Activated naive CD8-positive, alpha-beta T cell treated with anti-CD3 and anti-CD28 coated beads, Interleukin-2, amount 50 U/mL, for 24 hours (primary cell): ENCODE results near the gene OR56A4.
A peak's percentile ranks its signal among the peaks of the same experiment; 100 is the strongest.

Experiments
- ATAC-seq: fragments of 150-1000 bp; cut with Tn5 transposase; one replicate; pipeline ENCODE4 v1.10.0; 2021
- DNase-seq: peaks from one replicate; pipeline ENCODE4 v3.0.0; 2021
- H3K27ac Mint-ChIP-seq: one replicate; pipeline ENCODE4 v1.8.0; 2021; ENCODE audit warnings: mild to moderate bottlenecking, mixed read lengths
- H3K27me3 Mint-ChIP-seq: one replicate; pipeline ENCODE4 v1.8.0; 2021; ENCODE audit warnings: mixed read lengths
- H3K36me3 Mint-ChIP-seq: one replicate; pipeline ENCODE4 v1.8.0; 2021; ENCODE audit warnings: low read depth, mixed read lengths
- H3K4me1 Mint-ChIP-seq: one replicate; pipeline ENCODE4 v1.8.0; 2021; ENCODE audit warnings: mixed read lengths
- H3K4me3 Mint-ChIP-seq: one replicate; pipeline ENCODE4 v1.8.0; 2021; ENCODE audit warnings: mild to moderate bottlenecking, moderate library complexity, mixed read lengths
- H3K9me3 Mint-ChIP-seq: one replicate; pipeline ENCODE4 v1.8.0; 2021; ENCODE audit warnings: mixed read lengths

OR56A4 gene

DNA sequence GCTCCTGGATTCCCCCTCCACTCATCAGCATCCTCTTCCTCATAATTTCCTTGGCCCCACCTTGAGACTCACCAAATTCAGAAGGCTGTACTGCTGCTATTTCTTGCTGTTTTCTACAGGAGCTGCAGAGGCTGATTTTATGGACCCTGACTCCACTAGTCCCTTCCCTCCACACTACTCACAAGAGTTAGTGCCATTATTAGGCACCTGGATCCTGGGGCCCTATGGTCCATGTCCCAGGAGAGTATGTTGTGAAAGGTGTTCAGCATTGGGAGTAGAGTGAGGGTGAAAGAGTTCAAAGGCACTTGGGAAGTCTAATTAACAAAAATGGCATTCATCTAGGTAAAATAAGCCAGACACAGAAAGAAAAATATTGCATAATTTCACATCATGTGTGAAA is at the start of gene OR56A4:
Gene OR56A4 (minus strand): TSS at position 101 of the 400 bp plus-strand sequence. CDS start 3,954 bp downstream, outside the sequence.
- no peak for DNase-seq
- Mint-ChIP-seq H3K4me1 (peaks cover 3% of the 10 kb centered on the region), H3K4me3 (no peak within 1 kb of the TSS), H3K36me3 (no peaks in the 10 kb centered on the region), H3K27ac (no peak within 1 kb of the TSS), H3K9me3 (no peaks in the 10 kb centered on the region), H3K27me3 (peaks cover 13% of the 10 kb centered on the region)
- no peak for ATAC-seq

- ATAC-seq (no peak), DNase-seq (no peak)
- H3K9me3 Mint-ChIP-seq: no peaks in the 10 kb centered on the region
- H3K4me1 Mint-ChIP-seq: no peaks in the 10 kb centered on the region
- no peak overlapping the region for H3K4me3 Mint-ChIP-seq
- no peaks in the 10 kb centered on the region for H3K36me3 Mint-ChIP-seq
- H3K27ac Mint-ChIP-seq: no peak overlapping the region
- peaks cover 15% of the 10 kb centered on the region for H3K27me3 Mint-ChIP-seq
Observed at GRCh38 chr11:6055569-6055968, 48.8 kb upstream of the OR56A4 start.

DNA sequence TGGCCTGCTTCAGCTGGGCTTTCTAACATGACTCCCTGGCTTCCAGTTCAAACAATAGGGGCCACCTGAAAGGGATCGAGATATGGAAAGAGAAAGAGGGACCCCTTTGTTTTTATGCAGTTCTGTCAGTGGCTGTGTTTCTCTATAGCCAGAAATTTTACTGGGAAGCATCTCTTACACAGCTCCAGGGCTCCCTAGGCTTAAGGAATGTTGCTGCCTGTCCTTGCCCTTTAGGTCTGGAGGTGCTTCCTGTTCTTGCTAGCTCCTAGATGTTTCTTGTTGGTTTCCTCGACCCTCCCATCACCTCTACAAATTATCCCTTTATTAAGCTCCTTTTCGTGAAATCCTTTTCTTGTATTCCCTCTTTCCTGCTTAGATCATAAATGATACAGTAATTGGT is 45.6 kb upstream of the OR56A4 start:
- Mint-ChIP-seq H3K4me1 (no peaks in the 10 kb centered on the region), H3K9me3 (no peaks in the 10 kb centered on the region), H3K27ac (no peak overlapping the region), H3K4me3 (no peak overlapping the region), H3K36me3 (no peaks in the 10 kb centered on the region), H3K27me3 (peaks cover 19% of the 10 kb centered on the region)
- no peak for ATAC-seq
- DNase-seq: no peak

GRCh38 chr11:6040874-6041273 is 34.1 kb upstream of the OR56A4 start:
- no peak overlapping the region for H3K4me3 Mint-ChIP-seq
- no peaks in the 10 kb centered on the region for H3K9me3 Mint-ChIP-seq
- no peak overlapping the region for H3K27ac Mint-ChIP-seq
- no peaks in the 10 kb centered on the region for H3K4me1 Mint-ChIP-seq
- ATAC-seq (no peak), DNase-seq (no peak)
- H3K36me3 Mint-ChIP-seq: no peaks in the 10 kb centered on the region
- H3K27me3 Mint-ChIP-seq: peaks cover 10% of the 10 kb centered on the region

DNA sequence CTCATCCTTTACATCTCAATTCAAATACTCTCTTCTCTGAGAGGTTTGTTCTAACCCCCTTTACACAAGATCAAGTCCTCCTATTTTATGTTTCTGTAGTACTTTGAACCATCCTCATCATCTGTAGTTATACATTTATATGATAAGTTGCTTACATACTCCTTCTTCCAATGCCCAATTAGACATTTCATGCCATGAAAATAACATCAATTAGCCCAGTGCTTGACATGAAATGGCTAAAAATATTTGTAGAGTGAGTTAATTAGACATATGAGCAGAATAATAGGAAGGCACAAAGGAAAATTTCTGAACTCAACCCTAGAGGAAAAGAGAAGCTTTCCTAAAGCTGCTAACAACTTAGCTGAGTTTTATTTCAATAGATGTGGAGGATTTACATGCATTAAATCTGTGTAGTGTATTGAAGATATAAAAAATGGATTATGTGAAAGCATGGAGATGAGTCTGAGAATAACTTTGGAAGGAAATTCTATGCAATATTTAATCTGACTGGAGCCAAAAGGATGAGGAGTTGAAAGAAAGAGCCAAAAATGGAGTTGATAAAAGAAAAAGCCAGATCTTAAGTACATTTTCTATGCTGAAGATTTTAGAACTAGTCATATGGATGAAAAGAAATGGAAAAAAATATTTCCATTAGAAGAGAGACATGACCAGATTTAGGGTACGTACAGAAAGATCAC is 24.1 kb upstream of the OR56A4 start, which contains the start of gene OR56A1:
Gene OR56A1 (minus strand): TSS at position 51 of the 698 bp plus-strand sequence. CDS start 3,066 bp downstream, outside the sequence.
- no peaks in the 10 kb centered on the region for H3K36me3 Mint-ChIP-seq
- no peak within 1 kb of the TSS for H3K27ac Mint-ChIP-seq
- ATAC-seq (no peak), DNase-seq (no peak)
- peaks cover 9% of the 10 kb centered on the region for H3K27me3 Mint-ChIP-seq
- H3K4me1 Mint-ChIP-seq: no peaks in the 10 kb centered on the region
- no peaks in the 10 kb centered on the region for H3K9me3 Mint-ChIP-seq
- H3K4me3 Mint-ChIP-seq: no peak within 1 kb of the TSS

DNA sequence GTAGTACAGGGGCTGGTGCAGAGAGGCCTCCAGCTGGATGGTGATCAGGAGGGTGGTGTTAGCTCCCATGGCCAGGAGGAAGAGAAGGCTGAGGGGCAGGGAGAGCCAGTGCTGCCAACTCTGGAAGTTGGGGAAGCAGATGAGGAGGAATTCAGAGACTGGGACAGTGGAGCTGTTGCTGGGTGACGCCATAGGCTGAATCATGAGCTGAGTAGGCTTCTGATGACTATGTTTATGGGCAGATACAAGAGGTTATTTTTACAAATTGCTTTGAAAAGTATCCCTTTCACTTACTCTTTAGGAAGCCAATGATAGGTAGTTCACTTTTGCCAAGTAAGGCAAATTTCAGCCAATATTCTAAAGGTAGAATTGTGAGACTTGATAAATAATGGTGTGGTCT is 20.8 kb upstream of the OR56A4 start:
- H3K27ac Mint-ChIP-seq: no peak overlapping the region
- no peaks in the 10 kb centered on the region for H3K9me3 Mint-ChIP-seq

GRCh38 chr11:6025056-6025455 is 18.3 kb upstream of the OR56A4 start:
- DNase-seq: no peak
- Mint-ChIP-seq H3K4me3 (no peak overlapping the region), H3K27me3 (peaks cover 19% of the 10 kb centered on the region), H3K4me1 (no peaks in the 10 kb centered on the region), H3K27ac (no peak overlapping the region), H3K9me3 (no peaks in the 10 kb centered on the region), H3K36me3 (no peaks in the 10 kb centered on the region)
- no peak for ATAC-seq

More for the DNA sequence above, 20.8 kb upstream of the OR56A4 start:
- Mint-ChIP-seq H3K27me3 (peaks cover 19% of the 10 kb centered on the region), H3K36me3 (no peaks in the 10 kb centered on the region), H3K4me1 (no peaks in the 10 kb centered on the region), H3K4me3 (no peak overlapping the region)
- no peak for ATAC-seq
- no peak for DNase-seq

DNA sequence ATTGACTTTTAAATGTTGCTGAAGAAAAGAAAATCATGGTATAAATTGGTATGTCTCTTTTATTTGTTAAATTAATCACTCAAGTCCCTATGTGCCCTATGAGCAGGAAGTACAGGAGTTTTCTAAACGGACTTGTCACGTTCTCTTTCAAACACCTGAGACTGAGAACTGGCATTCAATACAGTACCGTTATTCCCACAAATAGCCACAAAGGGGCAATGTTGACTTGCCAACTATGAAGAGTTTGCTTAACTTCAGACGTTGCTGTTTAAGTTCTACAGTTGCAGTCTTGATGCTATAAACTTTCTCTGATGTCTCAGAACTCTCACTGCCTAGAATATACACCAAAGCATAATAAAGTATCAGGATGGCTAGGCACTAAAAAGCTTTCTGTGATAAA is 16.2 kb upstream of the OR56A4 start:
- no peaks in the 10 kb centered on the region for H3K4me1 Mint-ChIP-seq
- peaks cover 24% of the 10 kb centered on the region for H3K27me3 Mint-ChIP-seq
- no peaks in the 10 kb centered on the region for H3K36me3 Mint-ChIP-seq
- no peak overlapping the region for H3K4me3 Mint-ChIP-seq
- H3K27ac Mint-ChIP-seq: no peak overlapping the region
- DNase-seq (no peak), ATAC-seq (peak; percentile 65)
- H3K9me3 Mint-ChIP-seq: no peaks in the 10 kb centered on the region

- Mint-ChIP-seq H3K36me3 (no peaks in the 10 kb centered on the region), H3K27me3 (peaks cover 20% of the 10 kb centered on the region), H3K27ac (no peak overlapping the region), H3K9me3 (peaks cover 8% of the 10 kb centered on the region), H3K4me3 (no peak overlapping the region), H3K4me1 (no peaks in the 10 kb centered on the region)
- DNase-seq (no peak), ATAC-seq (no peak)
Observed at GRCh38 chr11:6013042-6013441, 6.3 kb upstream of the OR56A4 start.

- Mint-ChIP-seq H3K36me3 (no peaks in the 10 kb centered on the region), H3K4me3 (no peak overlapping the region), H3K9me3 (peaks cover 8% of the 10 kb centered on the region), H3K4me1 (no peaks in the 10 kb centered on the region), H3K27ac (no peak overlapping the region), H3K27me3 (peaks cover 20% of the 10 kb centered on the region)
- DNase-seq (no peak), ATAC-seq (no peak)
Observed at GRCh38 chr11:6012035-6012668, 5.4 kb upstream of the OR56A4 start.

- Mint-ChIP-seq H3K36me3 (no peaks in the 10 kb centered on the region), H3K27me3 (peaks cover 13% of the 10 kb centered on the region), H3K4me3 (no peak overlapping the region), H3K4me1 (peaks cover 3% of the 10 kb centered on the region), H3K27ac (no peak overlapping the region), H3K9me3 (no peaks in the 10 kb centered on the region)
- DNase-seq (no peak), ATAC-seq (peak; percentile 54)
Observed at GRCh38 chr11:6006395-6006794, 351 bp downstream of the OR56A4 start.

- Mint-ChIP-seq H3K4me3 (no peak overlapping the region), H3K9me3 (no peaks in the 10 kb centered on the region), H3K27me3 (peaks cover 10% of the 10 kb centered on the region), H3K4me1 (peaks cover 3% of the 10 kb centered on the region), H3K27ac (no peak overlapping the region), H3K36me3 (no peaks in the 10 kb centered on the region)
- no peak for ATAC-seq
- DNase-seq: no peak
Observed at GRCh38 chr11:6002202-6002699, 4.5 kb downstream of the OR56A4 start.

- ATAC-seq (no peak), DNase-seq (no peak)
- no peaks in the 10 kb centered on the region for H3K9me3 Mint-ChIP-seq
- H3K27ac Mint-ChIP-seq: no peak overlapping the region
- H3K27me3 Mint-ChIP-seq: peaks cover 4% of the 10 kb centered on the region
- no peak overlapping the region for H3K4me3 Mint-ChIP-seq
- no peaks in the 10 kb centered on the region for H3K4me1 Mint-ChIP-seq
- no peaks in the 10 kb centered on the region for H3K36me3 Mint-ChIP-seq
Observed at GRCh38 chr11:5994791-5995190, 12.0 kb downstream of the OR56A4 start.

DNA sequence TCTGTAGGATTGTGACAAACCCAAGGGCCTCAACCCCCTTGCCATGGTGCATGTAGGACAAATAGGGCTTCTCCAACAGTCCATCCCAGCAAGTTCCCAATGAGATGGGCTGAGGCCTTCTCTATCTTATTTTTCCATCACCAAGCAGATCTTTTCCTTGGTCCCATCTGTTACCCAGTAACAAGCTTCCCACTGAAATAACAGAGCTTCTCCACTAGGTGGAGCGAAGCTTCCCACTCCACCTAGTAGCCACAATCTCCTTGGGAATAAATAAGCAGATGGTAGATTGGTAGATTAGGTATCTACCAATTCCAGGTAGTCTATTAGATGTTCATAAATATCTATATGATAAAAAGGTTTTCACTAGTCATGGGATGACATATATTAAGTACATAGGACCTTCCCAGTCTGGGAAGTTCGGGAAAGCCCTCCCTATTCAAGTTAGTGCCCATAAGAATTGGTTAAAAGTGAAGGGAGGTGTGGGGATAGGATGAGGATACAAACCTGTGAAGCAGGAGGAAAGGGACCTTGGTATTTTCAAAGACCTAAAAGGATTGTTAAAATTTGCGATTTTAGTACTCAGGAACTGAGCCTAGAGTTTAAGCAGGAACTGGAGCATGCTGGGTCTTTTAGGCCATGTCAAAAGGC is 14.0 kb downstream of the OR56A4 start:
- DNase-seq: no peak
- Mint-ChIP-seq H3K36me3 (no peaks in the 10 kb centered on the region), H3K27ac (no peak overlapping the region), H3K27me3 (peaks cover 6% of the 10 kb centered on the region), H3K4me3 (no peak overlapping the region), H3K9me3 (no peaks in the 10 kb centered on the region), H3K4me1 (no peaks in the 10 kb centered on the region)
- ATAC-seq: no peak

DNA sequence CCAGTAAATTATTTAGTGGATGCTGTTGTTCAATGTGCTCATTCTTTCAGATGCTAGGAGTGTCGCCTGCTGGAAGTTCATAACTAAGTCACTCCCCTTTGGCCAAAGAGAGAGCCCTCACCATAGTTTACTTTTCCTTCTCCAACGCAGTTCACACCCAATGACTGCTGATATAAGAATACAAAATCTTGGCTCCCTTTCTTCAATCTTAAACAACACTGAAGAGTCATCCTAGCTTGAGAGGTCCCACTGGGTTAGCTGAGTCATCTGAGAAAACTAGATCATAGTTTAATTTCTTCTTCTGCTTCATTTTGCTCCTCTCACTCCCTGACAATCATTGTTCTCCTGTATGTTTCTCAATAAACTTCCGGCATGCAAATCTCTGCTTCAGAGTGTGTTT is 14.6 kb downstream of the OR56A4 start:
- Mint-ChIP-seq H3K4me1 (no peaks in the 10 kb centered on the region), H3K27ac (no peak overlapping the region), H3K27me3 (peaks cover 11% of the 10 kb centered on the region), H3K36me3 (no peaks in the 10 kb centered on the region), H3K9me3 (no peaks in the 10 kb centered on the region), H3K4me3 (no peak overlapping the region)
- no peak for ATAC-seq
- no peak for DNase-seq
